Stimulated activated CD8-positive, alpha-beta memory T cell treated with anti-CD3 and anti-CD28 coated beads, Interleukin-7, amount 100 ng/mL, for 24 hours (primary cell): Measurements from ENCODE around the gene LOXL3.

Experiments used
- DNase-seq: peaks from one replicate; pipeline ENCODE4 v3.0.0-alpha.2; 2020; ENCODE audit warnings: low read depth

LOXL3 gene

DNA sequence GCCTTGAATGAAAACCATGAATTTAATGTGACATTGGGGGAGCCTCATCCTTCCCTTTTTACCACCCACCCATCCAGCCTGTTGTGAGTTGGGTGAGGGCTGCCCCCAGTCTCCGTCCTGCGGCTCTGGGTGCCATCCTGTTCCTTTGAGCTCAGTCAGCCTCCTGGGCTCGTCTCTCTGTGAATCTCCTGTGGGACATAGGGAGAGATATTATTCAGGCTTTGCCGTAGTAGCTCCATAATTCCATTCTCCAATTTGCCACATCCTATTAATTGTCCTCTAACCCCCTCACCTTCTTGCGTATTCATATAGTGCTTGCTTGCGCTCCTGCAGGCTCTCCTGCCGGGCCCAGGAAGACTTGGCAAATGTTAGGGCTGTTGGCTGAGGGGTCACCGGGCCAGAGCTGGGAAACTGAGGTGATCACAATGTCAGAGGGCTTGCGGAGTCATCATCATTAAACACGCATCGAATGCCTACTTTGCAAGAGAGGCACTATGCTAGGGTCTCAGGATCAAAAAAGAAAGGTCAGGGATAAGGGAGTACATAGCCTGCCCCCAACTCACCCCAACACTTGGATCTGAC lies 27.0 kb downstream of the LOXL3 start:
- no peak for DNase-seq

DNA sequence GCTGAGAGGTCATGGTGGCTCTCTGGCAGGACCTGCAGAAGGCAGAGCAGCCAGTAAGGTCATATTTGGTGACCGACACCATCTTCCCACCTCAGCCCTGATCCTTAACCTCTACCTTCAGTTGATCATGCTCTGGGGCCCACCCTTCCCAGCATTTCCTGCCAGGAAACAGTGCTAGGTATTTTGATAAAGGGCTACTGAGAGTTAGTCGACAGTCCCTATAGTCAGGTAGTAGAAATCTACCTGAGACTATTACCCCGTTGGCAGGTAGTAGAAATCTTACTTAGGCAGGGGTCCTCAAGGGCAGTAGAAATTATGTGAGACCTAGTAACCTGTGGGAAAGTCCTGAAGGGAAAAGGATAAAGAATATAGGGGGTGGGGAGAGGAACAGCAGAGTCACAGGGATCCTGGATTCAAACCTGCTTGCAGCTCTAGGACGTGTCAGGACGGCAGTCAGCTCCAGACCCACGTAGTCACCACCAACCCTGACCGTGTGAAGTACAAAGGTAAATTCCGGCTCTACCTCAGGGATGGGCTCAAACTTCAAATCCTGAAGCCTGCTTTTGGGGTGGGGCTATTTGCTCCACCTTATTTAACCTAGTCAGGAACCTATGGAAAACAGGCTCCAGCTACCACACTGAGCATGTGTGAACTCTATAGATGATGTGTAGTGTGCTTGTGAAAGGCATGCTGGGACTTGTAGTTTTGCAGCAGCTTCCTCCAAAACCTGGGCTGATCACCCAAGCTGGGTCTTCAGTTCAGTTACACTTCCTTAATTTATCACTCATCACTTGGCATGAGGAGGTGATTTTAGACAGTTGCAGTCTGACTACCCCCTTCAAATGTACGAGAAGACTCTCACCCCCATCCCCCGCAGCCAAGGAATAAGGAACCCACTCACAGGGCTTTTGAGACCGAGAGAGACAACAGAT lies 27.8 kb downstream of the LOXL3 start, which contains the start of gene DQX1:
DQX1 (minus strand) TSS at position 515 of the 932 bp plus-strand sequence; CDS start at position 13, 502 bp downstream.
- no peak for DNase-seq

DNA sequence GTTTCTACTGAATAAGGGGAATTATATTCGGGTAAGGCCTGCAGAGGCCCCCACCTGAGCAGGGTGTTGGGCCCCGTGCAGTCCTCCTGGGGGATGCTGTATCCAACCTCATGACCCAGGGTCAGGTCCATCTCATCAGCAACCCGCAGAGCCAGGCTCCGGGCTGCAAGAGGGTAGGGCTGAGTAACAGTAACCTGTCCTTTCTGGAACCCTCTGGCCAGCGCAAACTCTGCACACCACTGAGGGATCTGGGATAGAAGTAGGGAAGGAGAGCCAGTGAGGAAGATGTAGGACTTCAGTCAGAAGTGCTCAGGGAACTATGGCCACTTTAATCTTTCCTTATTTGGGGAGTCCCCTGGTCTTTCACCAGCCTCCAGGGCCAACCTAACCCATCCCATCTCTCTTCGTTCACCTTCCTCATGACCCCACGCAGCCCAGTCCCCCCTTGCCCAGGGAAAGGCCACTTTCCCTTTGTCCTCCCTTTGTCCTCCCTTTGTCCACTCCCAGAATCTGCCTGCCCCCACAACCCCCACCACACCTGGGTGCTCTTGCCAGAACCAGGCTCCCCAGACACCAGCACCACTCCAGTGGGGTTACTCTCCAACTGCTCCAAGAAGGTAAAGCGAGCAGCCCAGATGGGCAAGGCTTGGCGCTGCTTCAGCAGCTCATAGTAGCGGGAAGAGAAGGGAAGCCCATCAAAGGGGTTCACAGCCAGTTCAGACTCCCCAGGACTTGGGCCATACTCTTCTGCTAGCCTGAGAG lies 28.6 kb downstream of the LOXL3 start:
- DNase-seq, result no peak

DNA sequence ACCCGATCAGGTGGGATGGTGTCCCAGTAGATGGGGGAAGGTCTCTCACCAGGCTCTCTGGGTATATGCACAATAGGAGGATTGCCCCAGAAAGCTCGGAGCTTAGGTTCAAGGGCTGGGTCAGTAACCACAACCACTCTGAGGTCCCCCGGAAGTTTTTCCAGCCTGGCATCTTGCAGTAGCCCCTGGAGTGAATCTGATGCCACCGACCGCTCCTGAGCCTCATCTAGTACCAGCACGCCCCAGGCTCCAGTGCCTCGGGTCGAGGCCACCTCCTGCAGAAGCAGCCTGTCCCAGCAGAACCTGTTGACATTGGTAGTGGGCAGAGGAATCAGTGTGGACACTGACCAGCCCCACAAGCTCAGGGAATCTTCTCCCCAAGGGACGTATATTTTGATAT lies 29.7 kb downstream of the LOXL3 start:
- no peak for DNase-seq

DNA sequence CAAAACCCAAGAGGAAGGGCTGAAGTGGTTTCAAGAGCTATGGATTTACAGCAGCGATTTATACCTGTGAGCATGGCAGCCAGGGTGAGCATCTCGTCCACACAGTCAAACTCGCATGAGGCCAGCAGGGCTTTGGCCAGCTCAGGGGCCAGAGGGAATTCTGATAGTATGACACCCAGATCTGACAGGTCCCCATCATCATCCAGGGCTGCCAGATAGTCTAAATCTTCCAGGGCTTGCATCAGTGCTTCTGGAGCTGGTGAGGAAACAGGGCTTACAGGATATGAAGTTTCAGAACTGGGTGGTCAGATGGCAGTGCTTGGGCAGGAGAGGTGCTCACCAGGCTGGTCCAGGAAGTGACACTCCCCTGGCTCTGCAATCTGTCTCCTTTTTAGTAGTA lies 31.2 kb downstream of the LOXL3 start:
- DNase-seq, result no peak

DNA sequence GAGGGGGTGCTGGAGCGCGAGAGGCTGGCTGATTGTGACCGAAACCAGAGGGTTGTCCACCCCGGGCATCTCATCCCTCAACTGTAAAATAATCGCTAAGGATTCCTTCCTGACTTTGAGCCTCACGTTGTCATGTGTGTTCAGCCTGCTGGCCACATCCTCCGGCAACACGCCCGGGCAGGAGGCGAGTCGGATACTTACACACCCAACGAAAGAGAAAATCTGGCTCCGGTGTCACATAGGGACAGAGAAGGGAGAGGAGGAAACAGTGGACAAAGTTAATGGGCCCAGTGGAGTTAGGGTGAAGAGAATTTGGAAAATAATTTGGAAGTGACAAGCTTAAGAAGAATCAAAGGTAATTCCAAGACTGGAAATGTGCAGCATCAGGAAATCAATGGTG lies 37.1 kb downstream of the LOXL3 start:
- DNase-seq, result no peak

DNA sequence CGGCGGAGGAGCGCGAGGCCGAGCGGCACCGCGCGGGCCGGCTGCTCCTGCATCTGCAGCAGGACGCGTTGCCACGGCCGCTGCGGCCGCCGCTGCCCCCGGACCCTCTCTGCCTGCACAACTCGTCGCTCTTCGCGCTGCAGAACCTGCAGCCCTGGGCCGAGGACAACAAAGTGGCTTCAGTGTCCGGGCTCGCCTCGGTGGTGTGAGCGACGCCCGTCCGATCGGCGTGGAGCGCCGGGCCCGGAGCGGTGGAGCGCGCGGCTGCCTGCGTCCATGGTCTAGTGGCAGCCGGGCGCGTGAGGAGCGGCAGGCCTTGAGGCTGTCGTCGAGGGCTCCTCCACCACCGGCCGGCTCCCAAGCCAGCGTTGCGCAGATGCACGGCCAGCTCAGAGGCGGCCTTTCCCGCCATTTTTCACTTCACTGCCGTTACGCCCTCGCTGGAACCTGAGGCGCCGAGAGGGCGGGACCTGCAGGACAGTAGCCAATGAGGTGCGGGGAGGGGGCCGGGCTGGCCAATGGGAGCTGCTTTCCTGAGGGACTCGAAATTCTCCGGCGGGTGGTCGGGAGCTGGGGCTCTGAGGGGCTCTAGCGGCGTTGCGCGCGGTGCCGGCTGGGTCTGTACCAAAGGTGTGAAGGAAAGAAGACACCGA lies 37.6 kb downstream of the LOXL3 start:
- peak; percentile 56 for DNase-seq

DNA sequence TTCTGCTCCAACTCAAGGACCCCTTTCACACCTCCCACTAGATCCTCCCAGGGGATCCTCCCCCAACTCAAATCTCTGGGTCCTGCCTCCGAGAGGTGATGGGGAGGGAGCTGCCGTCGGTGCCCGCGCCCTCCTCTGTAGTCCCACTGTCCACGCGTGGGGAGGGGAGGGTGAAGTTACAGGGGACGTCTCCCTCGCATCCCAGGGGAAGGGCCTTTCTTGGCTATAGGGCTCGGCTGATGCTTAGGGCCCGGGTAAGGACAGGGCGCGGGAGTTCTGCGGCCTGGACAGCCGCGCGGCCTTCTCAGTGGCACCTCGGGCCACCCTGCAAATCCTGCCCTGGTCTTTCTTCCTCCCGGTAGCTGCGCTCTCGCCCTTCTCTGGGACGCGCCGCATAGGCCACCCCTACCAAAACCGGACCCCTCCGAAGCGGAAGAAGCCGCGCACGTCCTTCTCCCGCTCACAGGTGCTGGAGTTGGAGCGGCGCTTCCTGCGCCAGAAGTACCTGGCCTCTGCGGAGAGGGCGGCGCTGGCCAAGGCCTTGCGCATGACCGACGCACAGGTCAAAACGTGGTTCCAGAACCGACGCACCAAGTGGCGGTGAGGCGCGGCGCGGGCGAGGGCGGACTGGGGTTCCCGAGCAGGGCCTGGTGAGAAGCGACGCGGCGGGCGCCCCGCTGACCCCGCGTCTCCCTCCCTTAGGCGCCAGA lies 38.3 kb downstream of the LOXL3 start:
- no peak for DNase-seq

DNA sequence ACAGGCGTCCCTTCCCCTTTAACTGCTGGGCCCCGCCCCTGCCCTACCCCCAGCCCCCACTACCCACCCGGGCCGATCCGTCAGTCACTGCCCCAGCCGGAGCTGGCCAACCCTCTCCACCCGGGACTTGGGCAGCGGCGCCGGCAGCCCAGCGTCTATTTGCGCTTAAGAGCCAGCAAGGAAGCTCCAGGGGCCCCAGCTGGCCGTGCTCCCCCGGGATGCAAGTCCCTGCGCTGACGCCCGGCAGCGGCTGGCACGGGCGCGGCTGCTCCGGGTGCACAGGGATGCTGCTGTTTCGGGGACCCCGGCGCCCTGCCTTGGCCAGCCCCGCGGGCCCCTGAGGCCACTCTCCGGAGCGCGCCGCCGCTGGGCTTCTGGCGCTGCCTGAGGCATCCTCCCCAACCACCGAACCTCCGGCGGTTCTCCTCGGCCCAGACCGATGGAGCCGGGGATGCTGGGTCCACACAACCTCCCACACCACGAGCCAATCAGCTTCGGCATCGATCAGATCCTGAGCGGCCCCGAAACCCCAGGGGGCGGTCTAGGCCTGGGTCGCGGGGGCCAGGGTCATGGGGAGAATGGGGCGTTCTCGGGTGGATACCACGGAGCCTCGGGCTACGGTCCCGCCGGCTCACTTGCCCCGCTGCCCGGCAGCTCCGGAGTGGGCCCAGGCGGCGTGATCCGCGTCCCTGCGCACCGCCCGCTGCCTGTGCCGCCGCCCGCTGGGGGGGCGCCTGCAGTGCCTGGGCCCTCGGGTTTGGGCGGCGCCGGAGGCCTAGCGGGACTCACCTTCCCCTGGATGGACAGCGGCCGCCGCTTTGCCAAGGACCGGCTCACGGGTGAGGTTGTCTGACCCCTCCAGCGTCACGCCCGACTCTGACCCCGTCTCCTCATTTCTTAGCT lies 39.1 kb downstream of the LOXL3 start, which contains the start of gene TLX2:
TLX2 (plus strand) TSS at position 83 of the 903 bp plus-strand sequence; CDS start at position 440, 357 bp downstream.
- DNase-seq, result no peak

DNA sequence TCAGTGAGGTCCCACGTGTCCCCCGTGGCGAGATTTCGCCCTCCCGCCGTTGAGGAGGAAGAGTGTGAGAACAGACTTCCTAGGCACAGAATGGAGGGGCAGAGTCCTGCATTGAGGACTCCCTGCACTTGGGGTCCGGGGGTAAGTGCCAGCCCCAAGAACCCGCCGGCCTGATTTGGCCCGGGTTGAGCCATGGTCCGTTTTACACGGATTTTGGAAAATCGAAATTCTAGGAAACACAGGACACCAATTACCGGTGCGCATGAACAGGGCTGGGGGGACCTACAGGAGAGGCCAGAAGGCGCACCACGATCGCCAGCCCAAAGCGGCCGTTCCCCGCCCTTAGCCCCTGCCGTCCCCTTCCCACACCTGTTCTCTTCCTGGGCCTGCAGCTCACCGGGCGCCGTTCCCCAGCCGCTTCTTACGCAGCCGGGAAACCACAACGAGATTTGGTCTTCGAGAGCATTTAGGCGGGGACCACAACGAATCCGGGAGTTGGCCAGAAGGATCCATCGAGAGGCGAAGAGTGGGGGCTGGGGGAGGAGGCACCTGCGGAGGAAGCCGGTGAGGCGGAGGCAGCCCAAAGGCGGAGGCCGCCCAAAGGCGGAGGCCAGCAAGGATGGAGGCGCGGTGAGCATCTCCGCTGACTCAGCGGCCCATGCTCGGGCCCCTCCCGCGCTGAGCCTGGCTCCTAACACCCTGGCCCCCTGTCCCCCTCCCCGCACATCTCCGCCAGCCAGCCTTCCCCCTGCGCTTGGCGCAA lies 40.0 kb downstream of the LOXL3 start:
- DNase-seq, result no peak

DNA sequence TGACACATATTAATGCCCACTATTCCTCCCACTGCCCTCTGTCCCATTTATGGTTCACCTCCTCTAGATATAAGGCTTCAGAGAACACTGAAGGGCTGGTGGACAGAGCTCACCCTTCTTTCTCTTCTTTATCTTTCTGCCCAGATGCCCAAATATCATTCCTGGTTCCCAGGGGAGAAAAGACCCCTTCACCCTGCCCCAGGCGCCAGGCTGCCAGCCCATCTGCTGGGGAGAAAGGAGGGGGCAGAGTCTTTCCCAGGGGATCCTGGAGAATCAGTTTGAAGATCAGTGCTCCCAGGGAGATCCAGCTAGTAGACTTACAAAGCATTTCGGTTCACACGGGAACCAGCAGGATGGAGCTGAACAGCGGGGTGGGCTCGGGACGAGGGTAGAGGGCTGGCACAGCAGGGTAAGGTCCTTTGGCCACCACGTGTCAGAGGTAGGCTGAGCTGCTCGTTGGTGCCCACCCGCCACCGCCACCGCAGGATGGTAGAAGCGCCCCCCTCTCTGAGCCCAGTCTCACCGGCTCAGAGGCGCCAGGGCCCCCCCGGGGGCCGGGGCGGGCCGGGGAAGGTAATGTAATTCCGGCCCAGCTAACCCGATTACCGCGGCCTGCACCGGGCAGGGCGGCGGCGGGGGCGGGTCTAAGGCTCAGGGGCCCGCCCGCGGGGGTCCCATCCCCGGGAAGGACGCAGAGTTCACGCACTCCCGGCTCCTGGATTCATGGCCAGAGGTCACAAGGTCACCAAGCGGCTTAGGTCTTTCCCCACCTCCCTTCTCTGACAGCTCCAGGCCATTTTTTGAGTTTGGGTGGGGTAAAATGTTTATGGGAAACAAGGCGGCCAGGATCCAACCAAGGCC lies 40.8 kb downstream of the LOXL3 start:
- DNase-seq, result no peak

DNA sequence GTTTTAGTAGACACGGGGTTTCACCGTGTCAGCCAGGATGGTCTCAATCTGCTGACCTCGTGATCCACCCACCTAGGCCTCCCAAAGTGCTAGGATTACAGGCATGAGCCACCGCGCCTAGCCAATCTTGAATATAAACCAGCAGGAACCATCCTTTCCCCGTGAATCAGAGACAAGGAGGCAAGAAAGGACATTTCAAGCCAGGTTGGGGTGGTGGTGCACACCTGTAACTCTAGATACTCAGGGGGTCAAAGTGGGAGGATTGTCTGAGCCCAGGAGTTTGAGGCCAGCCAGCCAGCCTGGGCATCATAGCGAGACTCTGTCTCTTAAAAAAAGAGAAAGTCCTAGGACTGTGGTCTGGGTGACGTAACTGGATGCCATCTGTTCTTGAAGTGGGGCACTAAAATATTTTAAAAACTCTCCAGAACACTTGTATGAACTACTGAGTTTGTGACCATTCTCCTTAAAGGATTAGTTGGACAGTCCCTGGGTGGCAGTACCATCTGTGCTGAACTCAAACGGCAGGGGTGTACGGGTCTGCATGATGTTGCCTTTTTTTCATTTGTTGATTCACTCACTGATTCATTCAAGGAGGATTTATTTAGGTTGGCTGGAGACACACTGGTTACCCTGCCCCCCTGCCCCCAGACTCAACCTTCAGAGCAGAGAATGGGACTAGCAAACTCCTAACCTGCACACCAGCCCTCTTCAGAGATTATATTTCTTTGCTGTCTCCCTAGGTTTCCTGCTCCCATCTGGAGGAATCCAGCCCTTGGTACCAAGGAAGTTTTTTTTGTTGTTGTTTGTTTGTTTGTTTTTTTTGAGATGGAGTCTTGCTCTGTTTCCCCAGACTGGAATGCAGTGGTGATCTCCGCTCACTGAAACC lies 42.4 kb downstream of the LOXL3 start:
- DNase-seq, result no peak

DNA sequence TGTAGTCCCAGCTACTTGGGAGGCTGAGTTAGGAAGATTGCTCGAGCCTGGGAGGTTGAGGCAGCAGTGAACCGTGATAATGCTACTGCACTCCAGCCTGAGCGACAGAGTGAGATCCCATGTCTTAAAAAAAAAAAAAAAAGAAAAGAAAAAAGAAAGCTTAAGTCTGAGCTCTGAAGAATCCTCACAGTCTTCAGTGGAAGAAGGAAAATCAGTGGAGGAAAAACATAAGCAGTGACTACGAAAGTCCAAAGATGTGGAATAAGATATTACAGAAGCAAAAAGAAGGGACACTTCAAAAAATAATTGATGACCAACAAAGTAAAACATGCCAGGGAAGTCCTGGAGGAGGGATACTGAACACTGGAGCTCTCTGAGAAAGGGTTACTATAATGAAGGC lies 43.5 kb downstream of the LOXL3 start:
- DNase-seq, result no peak

DNA sequence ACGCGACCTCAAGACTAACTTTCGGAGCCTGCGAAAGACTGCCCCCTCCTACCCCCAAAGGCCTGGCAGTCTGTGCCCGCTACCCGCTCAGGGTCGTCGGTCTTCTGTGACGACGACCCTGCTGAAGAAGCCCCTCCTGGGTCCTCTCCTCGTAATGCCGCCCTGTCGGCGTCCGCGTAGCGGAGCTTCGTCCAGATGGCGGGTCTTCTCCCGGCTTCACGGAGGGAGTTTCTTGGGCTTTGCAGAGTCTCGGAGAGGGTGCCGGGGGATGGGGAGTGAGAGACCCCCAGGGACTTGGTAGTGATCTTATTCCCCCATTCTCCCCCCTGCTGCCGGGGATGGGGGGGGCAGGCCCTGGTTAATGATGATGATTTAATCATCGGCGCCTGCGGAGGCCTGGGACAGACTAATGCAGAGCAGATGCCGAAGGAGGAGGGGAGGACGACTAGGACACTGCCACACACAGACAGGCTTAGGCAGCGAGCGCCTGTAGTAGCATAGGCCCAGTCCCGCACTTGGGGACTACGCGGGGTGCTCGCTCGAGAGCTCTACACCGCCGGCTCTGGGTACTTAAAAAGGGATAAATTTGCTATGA lies 45.7 kb downstream of the LOXL3 start:
- no peak for DNase-seq

DNA sequence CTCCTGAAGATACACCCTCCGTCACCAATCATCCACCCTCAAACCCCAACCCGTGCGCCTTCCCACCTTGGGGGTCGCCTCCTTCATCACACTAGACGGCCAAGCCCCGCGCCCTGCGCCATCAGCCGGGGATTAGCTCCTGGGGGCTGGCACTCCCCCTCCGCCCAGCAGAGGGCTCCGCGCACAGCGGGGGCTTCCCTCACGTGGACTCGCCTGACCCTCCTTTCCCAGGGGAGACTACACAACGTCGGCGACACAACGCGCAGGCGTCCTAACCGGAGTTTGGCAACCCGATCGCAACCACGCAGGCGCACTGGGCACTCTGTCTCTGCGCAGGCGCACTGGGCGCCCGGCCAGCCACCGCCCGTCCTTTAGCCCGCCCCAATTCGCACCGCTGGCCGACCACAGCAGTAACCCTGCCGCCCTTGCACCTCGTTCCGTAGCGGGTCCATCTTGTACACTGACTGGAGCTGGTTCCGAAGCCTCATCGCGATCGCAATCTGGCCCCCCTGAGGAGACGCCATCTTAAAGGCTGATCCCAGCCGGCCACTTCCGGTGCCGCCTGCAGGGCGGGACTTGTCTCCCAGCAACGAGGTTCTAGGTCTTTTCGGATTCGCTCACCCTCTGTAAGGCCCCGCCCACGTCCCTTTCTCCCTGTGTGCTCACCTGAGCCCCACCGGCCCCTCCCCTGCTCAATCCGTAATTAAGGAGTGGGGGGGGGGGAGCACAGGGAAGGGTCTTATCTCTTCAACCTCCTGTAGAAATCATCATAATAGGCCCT lies 46.4 kb downstream of the LOXL3 start, which contains the start of gene PCGF1:
PCGF1 (minus strand) TSS at position 551 of the 781 bp plus-strand sequence; CDS start at position 524, 27 bp downstream.
- DNase-seq, result peak; percentile 99
